HEK293T (cell line): ENCODE results near the gene SERINC3.

Experiments used
- ARNT ChIP-seq: fragments of 450-650 bp; IDR thresholded peaks from 2 replicates; pipeline ENCODE4 v1.6.1; 2017; ENCODE audit warnings: mild to moderate bottlenecking
- FOXA1 ChIP-seq: fragments of 450-650 bp; IDR thresholded peaks from 2 replicates; pipeline ENCODE4 v1.6.1; 2016; ENCODE audit warnings: mild to moderate bottlenecking
- FOXM1 ChIP-seq: fragments of 450-650 bp; IDR thresholded peaks from 2 replicates; pipeline ENCODE4 v1.6.1; 2017; ENCODE audit warnings: mild to moderate bottlenecking, borderline replicate concordance

DNA sequence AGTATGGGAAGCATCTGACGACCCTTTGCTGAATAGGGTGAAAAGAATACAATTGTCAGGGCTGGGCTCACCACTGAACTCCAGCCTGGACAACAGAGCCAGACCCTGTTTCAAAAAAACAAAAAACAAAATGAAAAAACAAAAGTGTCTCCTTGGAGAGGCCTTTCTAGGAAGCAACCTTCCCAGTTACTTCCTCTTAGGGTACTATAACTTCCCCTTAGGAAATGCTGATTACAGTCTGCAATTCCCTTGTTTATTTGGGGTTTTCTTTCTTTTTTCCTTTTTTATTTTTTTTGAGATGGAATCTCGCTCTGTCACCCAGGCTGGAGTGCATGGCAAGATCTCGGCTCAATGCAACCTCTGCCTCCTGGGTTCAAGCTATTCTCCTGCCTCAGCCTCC lies 66.7 kb downstream of the SERINC3 start:
- TF ChIP-seq FOXM1 (no peak), ARNT (no peak), FOXA1 (no peak)
